ENCODE data around the gene MIS12.

The MIS12 gene

DNA sequence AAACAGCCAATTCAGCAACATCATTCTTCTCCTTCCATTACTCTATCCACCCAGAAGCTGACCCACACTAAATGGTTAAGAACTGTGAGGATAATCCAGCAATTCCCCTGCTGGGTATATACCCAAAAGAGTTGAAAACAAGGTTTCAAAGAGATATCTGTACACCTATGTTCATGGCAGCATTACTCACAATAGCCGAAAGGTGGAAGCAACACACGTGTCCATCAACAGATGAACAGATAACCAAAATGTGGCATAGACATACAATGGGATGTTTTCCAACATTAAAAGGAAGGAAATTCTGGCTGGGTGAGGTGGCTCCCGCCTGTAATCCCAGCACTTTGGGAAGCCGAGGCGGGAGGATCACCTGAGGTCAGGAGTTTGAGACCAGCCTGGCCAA lies 19.9 kb downstream of the MIS12 start:
- no peak for TF ChIP-seq POLR2AphosphoS5 (IDR thresholded peaks at IDR 0.05; ENCODE audit: low read depth, low read length)

DNA sequence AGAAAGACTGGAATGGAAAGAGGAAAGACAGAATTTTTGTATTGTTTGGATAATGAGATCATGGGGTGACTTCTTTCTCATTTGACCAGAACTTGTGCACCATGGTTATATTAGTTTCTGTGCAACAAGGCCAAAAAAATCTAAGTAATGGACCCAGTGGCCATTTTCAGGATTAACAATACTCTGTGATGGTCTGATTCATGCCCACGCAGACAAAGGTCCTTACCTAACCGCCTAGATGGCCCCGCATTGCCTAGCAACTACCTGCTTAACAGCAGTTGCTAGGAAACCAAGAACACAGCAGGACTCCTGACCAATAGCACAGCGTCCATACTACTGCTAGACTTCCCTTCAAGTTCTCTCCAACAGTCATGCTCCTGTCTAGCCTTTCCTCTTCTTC lies 22.4 kb downstream of the MIS12 start:
- TF ChIP-seq, protein P1, sequence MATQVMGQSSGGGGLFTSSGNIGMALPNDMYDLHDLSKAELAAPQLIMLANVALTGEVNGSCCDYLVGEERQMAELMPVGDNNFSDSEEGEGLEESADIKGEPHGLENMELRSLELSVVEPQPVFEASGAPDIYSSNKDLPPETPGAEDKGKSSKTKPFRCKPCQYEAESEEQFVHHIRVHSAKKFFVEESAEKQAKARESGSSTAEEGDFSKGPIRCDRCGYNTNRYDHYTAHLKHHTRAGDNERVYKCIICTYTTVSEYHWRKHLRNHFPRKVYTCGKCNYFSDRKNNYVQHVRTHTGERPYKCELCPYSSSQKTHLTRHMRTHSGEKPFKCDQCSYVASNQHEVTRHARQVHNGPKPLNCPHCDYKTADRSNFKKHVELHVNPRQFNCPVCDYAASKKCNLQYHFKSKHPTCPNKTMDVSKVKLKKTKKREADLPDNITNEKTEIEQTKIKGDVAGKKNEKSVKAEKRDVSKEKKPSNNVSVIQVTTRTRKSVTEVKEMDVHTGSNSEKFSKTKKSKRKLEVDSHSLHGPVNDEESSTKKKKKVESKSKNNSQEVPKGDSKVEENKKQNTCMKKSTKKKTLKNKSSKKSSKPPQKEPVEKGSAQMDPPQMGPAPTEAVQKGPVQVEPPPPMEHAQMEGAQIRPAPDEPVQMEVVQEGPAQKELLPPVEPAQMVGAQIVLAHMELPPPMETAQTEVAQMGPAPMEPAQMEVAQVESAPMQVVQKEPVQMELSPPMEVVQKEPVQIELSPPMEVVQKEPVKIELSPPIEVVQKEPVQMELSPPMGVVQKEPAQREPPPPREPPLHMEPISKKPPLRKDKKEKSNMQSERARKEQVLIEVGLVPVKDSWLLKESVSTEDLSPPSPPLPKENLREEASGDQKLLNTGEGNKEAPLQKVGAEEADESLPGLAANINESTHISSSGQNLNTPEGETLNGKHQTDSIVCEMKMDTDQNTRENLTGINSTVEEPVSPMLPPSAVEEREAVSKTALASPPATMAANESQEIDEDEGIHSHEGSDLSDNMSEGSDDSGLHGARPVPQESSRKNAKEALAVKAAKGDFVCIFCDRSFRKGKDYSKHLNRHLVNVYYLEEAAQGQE (IDR thresholded peaks at IDR 0.05; ENCODE audit: insufficient read depth in 1 of 2, low read depth in 2 of 2, low read length in 2 of 2), result no peak
- TF ChIP-seq POLR2AphosphoS5 (IDR thresholded peaks at IDR 0.05; ENCODE audit: low read depth, low read length), result no peak
- no peak for TF ChIP-seq FOXP2 (optimal IDR thresholded peaks at IDR 0.05; ENCODE audit: borderline replicate concordance, extremely low read depth, extremely low read length, insufficient read depth)
- no peak for TF ChIP-seq SIN3A (IDR thresholded peaks at IDR 0.05; ENCODE audit: borderline replicate concordance, insufficient read depth, low read length)
- no peak for TF ChIP-seq TAF1 (IDR thresholded peaks at IDR 0.05; ENCODE audit: borderline replicate concordance, insufficient read depth, low read length)

DNA sequence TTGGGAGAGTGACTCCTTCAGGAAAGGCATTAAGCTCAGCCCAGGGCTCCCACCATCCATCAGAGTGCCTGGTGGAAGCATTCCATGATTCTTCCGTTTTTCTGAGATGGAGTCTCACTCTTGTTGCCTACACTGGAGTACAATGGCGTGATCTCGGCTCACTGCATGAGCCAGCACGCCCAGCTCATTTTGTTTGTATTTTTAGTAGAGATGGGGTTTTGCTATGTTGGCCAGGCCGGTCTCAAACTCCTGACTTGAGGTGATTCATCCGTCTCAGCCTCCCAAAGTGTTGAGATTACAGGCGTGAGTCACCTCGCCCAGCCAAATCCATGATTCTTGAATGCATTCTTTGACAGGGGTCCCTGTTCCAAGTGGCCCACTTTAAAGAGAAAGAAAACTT lies 23.1 kb downstream of the MIS12 start:
- TF ChIP-seq FOXP2 (optimal IDR thresholded peaks at IDR 0.05; ENCODE audit: borderline replicate concordance, extremely low read depth, extremely low read length, insufficient read depth) (no peak), TAF1 (IDR thresholded peaks at IDR 0.05; ENCODE audit: borderline replicate concordance, insufficient read depth, low read length) (no peak), SIN3A (IDR thresholded peaks at IDR 0.05; ENCODE audit: borderline replicate concordance, insufficient read depth, low read length) (no peak), POLR2AphosphoS5 (IDR thresholded peaks at IDR 0.05; ENCODE audit: low read depth, low read length) (no peak)
- TF ChIP-seq, protein P1 (IDR thresholded peaks at IDR 0.05; ENCODE audit: insufficient read depth in 1 of 2, low read depth in 2 of 2, low read length in 2 of 2), result no peak

DNA sequence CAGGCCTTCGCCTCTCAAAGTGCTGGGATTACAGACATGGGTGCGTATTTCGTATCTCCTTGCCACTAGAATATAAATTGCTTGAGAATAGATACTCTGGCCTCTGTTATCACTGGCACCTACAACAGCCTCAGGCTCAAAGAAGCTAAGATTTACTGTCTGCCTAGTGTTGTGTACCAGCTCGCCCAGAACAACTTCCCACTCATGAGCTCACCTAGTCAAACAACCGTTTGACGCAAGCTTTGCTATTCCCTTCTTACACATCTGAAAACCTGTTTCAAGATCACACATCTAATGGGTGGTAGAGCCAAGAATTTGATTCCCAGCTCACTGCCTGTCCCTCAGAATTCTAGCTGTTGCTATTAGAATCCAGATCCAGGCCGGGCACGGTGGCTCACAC lies 24.4 kb downstream of the MIS12 start:
- TF ChIP-seq SIN3A (IDR thresholded peaks at IDR 0.05; ENCODE audit: borderline replicate concordance, insufficient read depth, low read length) (no peak), TAF1 (IDR thresholded peaks at IDR 0.05; ENCODE audit: borderline replicate concordance, insufficient read depth, low read length) (no peak), FOXP2 (optimal IDR thresholded peaks at IDR 0.05; ENCODE audit: borderline replicate concordance, extremely low read depth, extremely low read length, insufficient read depth) (no peak), POLR2AphosphoS5 (IDR thresholded peaks at IDR 0.05; ENCODE audit: low read depth, low read length) (no peak)
- TF ChIP-seq, protein P1 (IDR thresholded peaks at IDR 0.05; ENCODE audit: insufficient read depth in 1 of 2, low read depth in 2 of 2, low read length in 2 of 2), result no peak

DNA sequence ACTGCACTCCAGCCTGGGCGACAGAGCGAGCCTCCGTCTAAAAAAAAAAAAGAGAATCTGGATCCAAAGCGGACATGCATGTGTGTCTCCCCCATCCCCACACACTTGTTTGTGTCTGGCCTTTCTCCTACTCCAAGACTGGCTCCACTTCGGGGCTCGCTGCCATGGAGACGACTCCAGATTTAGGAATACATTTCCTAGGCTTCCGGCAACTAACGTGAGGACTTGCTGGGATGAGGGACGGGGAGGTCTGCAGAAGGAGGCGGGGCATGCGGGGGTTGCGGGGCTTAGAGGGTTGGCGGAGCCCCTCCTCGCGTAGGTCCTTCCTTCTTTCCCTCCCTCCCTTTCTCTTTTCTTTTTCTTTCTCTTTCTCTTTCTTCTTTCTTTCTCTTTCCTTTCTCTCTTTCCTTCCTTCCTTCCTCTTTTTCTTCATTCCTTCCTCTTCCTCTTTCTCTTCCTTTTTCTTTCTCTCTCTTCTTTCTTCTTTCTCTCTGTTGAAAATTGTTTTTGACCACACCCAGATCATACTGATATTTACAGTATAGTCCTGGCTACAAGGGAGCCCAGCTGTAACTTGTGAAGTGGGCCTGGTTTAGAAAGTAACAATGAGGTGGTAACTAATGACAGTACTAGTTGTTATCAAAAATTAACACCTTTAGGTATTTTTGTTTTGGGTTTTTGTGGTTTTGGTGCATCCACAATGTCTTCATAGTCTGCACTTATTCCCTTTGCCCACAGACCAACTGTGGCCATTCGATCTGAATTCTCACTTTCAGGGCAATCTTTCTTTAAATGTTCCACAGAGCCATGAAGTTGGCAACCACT lies 25.2 kb downstream of the MIS12 start:
- no peak for TF ChIP-seq POLR2AphosphoS5 (IDR thresholded peaks at IDR 0.05; ENCODE audit: low read depth, low read length)
- no peak for TF ChIP-seq FOXP2 (optimal IDR thresholded peaks at IDR 0.05; ENCODE audit: borderline replicate concordance, extremely low read depth, extremely low read length, insufficient read depth)
- no peak for TF ChIP-seq SIN3A (IDR thresholded peaks at IDR 0.05; ENCODE audit: borderline replicate concordance, insufficient read depth, low read length)
- no peak for TF ChIP-seq TAF1 (IDR thresholded peaks at IDR 0.05; ENCODE audit: borderline replicate concordance, insufficient read depth, low read length)
- TF ChIP-seq, protein P1 (IDR thresholded peaks at IDR 0.05; ENCODE audit: insufficient read depth in 1 of 2, low read depth in 2 of 2, low read length in 2 of 2), result no peak
